Spleen (tissue), 7 donors: ENCODE data around the gene HES1.

Experiments used
- CTCF ChIP-seq, 11 experiments: fragments of 200-600 bp in 7 of 11; fragments of 450-650 bp in 4 of 11; sonication (generic) in 4 of 11; IDR thresholded peaks in 8 of 11; conservative IDR thresholded peaks in 3 of 11; 1 replicate in 7 of 11; 2 replicates in 4 of 11; pipeline versions ENCODE4 v1.4.0 to v1.8.0; 2016 to 2021; ENCODE audit warnings: antibody characterized with exemption in 11 of 11, inconsistent platforms in 4 of 11, mild to moderate bottlenecking in 1 of 11
- POLR2A ChIP-seq, 3 donors: fragments of 450-650 bp; IDR thresholded peaks; one replicate each; pipeline ENCODE4 v1.5.1; 2017; ENCODE audit warnings: antibody characterized with exemption in 3 of 3, mild to moderate bottlenecking in 1 of 3
- donor health status: DM: no; HTN: no; CAD: no; lungs with moderate emphysema.
- donor health status: DM: no; HTN: no; CAD: no.
- donor health status: DM: no; HTN: no; CAD: no.

DNA sequence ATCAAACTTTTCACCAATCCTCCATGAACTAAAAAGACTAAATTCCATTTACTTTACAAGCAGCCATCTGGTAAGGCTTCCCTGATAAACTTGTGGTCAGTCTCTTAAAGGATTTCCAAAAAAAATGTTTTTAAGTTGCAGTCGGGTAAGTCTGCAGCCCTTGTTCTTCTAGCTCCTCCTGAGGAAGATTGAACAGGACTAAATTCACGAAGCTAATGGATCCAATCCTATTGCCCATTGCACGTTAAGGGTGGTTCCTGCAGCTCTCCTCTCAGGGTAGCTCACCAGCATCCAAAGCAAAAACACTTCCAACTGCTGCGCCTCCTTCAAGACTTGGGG is 2.8 kb downstream of the HES1 start:
- TF ChIP-seq CTCF (IDR thresholded peaks at IDR 0.05 in 8 of 11, conservative IDR thresholded peaks at IDR 0.05 in 3 of 11), result no peak
- no peak for TF ChIP-seq POLR2A (IDR thresholded peaks at IDR 0.05)
